Posterior vena cava (tissue), 2 donors: Measurements from ENCODE around the gene DCTD. TPM values are rescaled to one million over a fixed set of nuclear protein-coding genes. Genes with fewer than 3 reads are reported as not detected.

ENCODE experiments used
- DNase-seq: peaks from one replicate; pipeline ENCODE4 v3.0.0-alpha.2; 2020; ENCODE audit warnings: low spot score
- intact Hi-C, 2 donors: fragments of 100-400 bp; cut with DNase I; formaldehyde crosslinking; loops; one replicate each; pipeline versions ENCODE4 v1.14.1 to v1.14.2; 2022 to 2023
- total RNA-seq, 2 donors: library from RNA; stranded (reverse); fragmentation: NEBNext Ultra II Directional; extraction: Animal tissue kit (Norgen Biotek cat#: 25700); gene quantifications; one replicate each; pipeline ENCODE4 v1.2.1, GENCODE V29; 2021
- donor health status: DM: yes; HTN: yes; CAD: no.
- donor health status: DM: yes; HTN: yes; CAD: no.

The DCTD gene
- total RNA-seq, 2 donors from 2014 or later = 62.5 to 68.8 TPM

DNA sequence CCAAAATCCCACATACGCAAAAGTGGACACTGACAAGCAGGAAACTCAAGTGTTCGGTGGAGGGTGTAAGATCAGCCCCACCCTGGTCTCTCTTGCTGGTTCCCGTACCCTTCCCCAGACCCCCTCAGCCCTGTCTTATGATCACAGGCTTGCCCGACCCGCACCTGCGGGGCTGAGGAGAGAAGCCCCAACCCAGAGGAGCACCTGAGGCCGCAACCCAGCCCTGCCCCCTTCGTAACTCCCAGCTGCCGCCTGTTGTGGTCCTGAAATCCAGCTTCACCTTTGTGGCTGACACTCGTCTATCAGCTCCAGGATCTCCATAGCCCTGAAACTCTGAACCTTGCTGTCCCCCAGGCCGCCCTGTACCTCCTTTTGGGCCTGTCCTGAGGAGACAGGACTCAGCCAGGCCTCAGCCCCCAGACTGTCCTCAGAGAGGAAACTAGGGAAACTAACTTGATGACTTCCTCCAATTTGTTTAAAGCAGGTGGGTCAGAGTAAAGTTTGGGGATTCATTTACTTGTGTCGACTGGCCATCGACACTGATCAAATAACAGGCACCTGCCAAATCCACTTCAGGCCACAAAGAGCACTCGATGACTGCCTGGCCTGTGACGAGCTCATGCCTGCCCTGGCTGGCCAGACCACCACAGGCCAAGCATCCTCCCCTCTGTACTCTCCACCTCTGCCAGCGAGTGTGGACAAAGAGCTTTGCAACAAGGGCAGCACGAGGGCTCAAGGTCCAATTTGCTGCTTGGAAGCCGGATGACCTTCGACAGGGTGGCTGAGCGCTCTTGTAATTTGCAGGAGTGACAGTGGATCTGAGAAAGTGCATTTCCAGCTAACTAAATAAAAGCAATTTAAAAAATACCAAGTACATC lies 19.3 kb downstream of the DCTD start:
- intact Hi-C loops = no loop called here
- no peak for DNase-seq

DNA sequence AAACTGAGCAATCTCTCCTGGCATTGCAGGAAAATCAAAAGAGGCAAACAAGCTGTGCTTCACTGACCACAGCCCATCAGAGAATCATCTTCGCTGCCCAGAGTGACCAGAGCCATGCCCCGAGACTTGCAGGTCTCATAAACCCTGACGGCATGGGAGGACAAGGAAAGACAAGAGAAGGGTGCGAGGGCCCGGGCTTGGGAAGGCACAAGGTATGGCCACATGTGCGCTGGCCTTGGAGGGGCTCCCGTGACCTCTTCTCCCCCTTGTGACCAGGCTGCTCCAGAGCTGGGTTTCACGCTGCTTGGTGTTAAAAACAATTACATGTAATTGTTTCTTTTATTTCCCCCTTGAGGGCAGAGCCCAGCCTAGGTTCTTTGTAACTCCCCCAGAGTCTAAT lies 20.8 kb downstream of the DCTD start:
- intact Hi-C loops = no loop called here
- no peak for DNase-seq

DNA sequence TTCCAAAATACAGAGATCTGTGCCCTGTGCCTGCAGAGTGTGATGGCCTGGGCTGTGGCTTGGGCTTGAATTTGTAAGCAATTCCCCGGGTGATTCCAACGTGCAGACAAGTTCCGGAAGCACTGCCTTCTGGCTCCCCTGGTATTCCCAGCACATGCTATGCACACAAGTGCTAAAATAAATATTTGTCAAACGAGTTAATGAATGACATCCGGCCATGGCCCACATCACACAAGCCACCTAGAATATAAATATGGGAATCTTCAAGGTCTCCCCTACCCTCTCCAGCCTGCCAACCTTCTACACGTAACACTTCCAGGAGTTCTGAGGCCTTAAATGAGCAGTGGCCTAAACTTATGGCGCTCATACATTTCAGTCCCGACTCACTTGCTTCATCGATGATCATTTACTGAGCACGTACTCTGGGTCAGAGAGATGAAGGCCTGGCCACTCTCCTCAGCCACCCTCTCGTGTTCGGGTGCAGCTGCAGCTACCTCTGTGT lies 21.3 kb downstream of the DCTD start:
- no peak for DNase-seq
- intact Hi-C loops = no loop called here

DNA sequence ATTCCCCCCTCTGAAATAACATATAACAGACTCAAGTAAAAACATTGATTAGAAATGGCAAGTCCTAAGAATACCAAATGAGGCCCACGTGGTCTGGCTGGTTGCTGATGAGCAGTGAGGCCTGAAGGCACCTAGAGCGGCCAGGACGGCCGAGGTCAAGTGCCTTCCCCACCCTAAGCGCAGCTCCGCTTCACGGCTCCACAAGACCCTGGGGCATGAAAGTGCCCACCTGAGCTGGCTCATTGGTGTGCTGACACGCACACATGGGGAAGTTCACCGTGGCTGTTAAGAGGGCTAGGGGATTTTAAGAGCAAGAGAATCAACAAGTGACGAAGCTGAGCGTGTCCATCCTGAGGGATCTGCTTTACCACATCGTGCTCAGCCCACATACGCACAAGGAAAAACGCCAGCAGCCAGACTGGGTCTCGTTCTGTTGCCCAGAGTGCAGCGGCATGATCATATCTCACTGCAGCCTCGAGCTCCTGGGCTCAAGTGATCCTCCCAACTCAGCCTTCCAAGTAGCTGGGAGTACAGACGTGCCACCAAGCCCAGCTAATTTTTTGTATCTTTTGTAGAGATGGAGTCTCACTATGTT lies 22.4 kb downstream of the DCTD start:
- intact Hi-C loops = no loop called here
- DNase-seq = no peak

DNA sequence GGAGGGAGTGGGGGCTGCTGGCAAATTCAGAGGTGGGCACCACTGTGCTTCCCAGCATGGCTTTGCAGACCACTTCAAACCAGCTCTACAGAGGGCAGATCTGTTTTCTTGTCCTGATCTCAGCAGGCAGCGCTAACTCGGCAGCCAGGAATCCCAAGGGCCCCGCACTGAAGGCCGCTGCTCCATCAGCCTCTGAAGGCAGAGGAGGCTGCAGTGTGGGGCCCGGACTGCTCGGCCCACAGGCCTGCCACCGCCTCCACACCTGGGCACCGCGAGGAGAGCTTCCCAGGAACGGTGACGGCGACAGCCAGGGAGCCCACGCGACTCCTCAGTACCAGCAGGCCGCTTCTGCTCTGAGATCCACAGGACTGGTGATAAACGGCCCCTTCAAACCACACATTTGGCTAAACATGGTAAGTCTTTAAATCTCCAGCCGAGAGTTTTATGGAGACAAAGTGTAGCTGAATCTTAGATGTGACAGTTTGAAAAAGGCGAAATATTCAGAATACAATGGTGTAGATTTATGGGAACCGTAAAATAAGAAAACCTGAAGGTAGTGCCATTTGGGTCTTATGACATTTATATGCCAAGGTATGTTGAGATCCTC lies 23.6 kb downstream of the DCTD start:
- intact Hi-C loops = no loop called here
- DNase-seq = no peak

DNA sequence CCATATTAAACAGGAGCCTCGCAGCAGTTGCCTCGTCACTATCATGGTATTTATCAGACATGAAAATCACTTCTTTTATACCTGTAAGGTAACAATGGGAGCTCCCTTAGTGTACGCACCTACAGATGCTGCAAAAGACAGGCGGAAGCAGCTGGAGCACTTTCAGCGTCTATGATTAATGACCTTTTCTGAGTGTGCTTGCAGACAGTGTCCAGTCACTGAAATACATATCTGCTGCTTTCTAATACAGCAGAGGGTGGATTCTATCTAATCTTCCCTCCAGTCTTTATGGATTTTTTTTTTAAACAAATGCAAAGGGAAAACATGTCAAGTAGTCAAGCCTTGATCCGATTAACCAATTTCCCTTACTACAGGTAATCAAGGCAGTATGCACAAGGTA lies 24.1 kb downstream of the DCTD start:
- DNase-seq = no peak
- intact Hi-C loops = no loop called here

DNA sequence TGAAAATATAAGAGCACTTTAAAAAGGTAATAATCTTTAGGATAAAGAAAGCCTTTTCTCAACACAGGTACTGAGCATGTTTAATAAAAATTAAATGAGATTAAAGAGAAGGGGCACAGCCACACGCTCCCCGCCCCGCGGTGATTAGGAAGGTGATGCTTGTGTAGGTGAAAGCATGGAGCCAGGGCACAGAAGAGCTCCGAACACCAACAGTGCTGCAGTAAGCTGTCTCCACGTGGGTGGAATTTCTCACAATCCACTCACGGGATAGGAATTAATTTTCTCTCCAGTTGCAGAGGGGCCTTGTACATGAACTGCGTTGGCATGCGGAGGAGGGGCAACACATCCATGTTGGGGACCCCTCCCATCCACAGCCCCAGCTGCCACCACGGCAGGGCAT lies 27.0 kb downstream of the DCTD start:
- intact Hi-C loops = no loop called here

DNA sequence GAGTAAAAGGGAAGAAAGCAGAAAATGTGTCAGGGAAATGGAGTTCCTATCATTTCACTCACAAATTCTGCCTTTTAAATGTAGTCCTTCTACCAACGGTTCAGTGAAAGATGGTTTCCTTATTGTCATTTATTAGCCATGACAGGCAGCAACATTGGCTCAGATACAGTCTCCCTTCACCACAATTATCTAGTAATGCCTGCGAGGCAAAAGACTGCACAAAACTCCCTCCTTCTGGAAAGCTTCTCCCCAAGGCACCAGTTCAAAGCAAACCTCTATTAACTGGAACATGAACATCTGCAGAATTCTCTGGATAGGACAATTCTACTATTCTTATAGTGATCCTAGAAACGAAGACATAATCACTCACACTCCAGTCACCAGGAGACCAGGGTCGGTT lies 28.3 kb downstream of the DCTD start:
- intact Hi-C loops = no loop called here
- no peak for DNase-seq

More for the DNA sequence above, 27.0 kb downstream of the DCTD start:
- peak; percentile 41 for DNase-seq

DNA sequence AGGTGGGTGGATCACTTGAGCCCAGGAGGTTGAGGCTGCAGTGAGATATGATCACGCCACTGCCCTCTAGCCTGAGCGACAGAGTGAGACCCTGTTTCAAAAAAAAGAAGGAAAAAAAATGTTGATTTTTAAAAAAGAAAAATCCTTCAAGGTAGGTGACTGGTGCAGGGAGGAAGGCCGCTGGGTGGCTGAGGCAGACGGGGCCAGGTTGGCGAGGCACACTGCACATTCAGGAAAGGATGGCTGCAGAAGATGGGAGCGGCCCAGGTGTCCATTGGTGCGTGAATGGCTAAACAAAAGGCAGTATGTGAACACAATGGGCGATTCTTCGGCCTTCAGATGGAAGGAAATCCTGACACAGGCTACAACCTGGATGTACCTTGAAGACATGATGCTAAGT lies 30.4 kb downstream of the DCTD start:
- no peak for DNase-seq
- intact Hi-C loops = no loop called here

DNA sequence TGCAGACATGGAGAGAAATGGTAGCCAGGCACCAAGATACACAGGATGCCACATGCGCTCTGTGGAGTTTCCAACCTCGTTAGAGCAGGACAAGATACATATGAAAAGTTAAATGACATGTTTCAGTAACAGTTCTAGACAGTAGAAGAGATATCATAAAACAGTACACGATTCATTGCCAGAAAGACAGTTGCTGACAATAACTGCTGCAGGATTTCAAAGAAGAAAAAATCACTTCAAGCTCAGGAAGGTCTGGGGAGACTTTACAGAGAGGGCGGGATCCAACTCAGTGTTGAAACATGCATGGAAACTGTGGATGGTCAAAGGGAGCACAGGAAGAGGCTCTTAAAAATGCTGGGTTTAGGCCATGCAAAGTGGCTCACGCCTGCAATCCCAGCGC lies 31.0 kb downstream of the DCTD start:
- no peak for DNase-seq
- intact Hi-C loops = no loop called here

DNA sequence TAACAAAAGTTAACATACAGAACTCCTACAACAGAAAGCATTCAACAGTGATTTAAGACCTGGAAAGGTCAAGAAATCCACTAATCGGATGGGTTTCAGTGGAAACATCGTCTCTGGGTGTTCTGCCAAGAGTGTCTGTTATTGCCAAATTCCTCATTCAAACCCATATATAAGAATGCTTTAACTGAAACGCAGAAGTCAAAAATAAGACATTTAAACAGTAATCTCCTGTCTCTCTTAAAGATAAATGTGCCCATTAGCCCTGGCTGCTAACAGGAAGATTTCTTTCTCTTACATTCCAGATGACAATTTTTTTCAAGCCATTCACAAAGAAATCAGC lies 31.5 kb downstream of the DCTD start:
- intact Hi-C loops = no loop called here
- no peak for DNase-seq

DNA sequence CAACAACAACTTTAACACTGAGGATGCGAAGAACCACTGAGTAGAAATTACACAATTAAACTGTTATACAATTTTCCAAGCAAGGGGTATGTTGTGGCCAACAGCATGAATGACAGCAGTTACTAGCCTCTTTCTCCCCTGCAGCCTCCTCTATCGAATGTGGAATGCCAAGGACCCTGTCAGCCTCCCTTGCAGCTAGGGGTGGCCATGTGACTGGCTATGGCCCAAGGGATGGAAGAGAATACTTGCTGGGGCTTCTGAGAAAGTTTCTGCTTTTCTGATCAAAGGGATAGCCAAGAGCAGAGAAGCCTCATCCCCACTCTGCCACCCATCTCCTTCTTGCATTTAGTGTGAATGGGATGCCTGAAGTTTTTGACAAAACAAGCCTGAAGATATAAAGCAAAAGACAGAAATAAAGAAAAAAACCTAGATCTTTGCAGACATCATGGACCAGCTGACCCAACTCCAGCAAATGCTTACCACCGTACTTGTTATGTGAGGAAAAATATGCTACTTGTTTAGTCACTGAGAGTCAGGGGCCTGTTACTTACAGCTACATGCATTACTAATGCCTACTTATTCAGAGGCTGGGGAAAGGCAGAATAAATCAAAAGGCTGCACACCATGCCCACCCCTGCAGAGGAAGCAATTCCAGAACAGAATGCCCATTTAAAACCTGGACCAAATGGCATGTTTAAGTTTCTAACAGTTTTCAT lies 32.0 kb downstream of the DCTD start:
- intact Hi-C loops = no loop called here
- DNase-seq = peak; percentile 30

DNA sequence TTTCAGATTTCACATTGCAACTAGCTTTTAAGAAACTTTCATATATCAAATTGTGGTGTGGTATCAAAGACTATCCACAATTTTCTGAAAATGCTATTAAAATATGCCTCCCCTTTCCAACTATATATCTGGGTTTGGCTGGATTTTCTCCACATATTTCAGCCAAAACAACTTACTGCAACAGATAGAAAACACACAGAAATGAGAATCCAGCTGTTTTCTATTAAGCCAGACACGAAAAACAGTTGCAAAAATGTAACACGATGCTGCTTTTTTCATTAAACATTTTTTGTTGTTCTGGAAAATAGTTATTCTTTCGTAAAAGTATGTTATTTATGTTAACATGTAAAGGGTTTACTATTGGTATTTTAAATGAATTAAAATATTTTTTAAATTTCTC lies 33.1 kb downstream of the DCTD start:
- intact Hi-C loops = no loop called here

DNA sequence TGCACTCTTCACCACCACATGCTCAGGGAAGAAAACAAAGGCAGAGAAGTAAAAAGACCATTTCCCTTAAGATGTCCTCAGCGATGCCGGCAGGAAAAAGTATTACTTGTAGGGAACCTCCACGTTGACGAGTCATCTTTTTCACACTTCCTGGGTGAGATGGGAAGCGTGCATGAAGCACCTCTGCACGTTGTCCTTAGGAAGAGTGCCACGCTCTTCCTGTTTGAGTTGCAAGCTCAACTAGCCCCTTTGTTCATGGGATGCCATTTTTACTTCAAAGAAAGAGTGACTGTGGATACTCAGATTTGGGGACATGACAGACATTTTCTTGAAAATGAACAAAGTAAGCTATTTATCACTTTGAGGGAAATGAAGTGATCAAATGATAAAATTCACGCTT lies 33.8 kb downstream of the DCTD start:
- no peak for DNase-seq
- intact Hi-C loops = no loop called here

More for the DNA sequence above, 33.1 kb downstream of the DCTD start:
- DNase-seq = no peak

DNA sequence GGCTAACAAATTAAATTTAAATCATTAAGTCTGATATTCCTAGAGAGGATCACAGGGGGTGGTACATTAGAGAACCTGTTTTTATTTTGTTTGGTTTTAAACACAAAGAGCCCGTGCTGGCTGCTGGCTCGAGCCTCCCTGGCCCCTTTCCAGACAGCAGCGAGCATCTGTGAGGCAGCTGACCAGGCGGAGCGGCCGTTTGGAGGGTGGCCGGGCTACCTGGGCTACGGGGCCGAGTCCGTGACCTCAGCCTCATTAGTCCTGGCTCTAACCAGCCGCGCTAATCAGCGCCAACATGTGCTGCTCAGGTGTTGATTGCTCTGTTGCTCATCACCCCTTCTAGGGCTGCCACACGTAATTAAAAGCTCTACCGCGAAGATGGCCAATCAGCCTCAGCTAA lies 35.3 kb downstream of the DCTD start:
- peak; percentile 66 for DNase-seq
- intact Hi-C loops = no loop called here

DNA sequence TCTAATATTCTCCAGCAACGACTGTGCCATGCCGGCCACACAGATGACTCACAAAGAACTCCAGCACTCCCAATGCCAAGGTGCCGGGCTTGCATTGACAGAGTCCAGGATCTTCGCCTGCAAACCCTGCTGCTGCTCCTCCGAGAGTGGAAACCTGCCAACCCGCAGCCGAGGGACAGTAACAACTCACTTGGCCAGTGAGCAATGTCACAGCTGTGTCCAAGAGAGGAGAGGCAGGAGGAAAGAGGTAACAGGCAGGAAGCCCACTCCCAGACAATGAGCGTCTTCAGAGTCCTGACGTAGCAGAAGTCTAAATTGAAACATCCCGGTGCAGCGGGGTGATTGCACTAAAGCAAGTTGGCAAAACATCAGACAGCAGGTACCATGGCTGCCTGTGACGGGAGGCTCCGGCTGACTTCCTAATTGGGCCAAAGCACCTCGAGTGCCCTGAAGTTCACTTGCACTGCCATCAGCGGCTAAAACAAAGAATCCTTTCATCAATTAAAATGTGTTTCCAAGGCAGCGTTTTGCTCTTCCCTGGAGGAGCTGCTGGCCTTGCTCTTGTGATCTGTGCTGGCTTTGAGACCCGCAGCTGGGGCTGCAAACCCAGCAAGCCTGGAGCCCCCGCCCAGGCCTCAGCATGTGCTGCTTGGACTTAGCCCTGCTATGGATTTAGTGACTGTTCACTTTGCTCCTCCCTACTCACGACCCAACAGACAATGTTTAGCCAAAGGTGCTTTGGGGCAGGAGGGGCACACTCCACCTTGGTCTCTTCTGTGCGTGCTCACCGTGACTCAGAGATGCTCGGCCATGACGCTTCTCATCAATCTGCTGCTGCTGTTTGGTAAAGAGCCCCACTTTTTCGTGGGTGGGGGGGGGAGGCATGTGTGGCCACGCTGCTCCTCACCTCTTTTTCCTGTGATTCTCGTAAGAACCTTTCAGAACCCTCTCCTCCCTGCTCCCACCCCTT lies 36.5 kb downstream of the DCTD start:
- peak; percentile 68 for DNase-seq
- intact Hi-C loops = no loop called here

DNA sequence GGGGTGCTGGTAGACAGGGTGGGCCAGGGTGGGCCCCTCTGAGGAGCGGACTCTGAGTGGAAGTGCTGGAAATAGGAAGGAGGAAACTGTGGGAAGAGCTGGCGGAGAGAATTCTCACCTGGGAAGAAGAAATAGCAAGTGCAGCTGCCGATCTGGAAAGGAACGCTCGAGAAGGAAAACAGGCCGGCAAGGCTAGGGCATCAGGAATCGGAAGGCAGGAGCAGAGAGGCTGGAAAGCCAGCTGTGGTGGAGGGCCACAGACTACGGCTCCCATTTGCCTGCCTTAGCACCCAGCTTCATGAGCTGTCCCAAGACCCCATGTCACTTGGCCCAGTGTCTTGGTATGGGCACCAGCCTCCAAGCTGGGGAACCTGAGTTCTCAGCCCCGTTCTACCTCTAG lies 37.3 kb downstream of the DCTD start:
- intact Hi-C loops = no loop called here
- DNase-seq = peak; percentile 28

DNA sequence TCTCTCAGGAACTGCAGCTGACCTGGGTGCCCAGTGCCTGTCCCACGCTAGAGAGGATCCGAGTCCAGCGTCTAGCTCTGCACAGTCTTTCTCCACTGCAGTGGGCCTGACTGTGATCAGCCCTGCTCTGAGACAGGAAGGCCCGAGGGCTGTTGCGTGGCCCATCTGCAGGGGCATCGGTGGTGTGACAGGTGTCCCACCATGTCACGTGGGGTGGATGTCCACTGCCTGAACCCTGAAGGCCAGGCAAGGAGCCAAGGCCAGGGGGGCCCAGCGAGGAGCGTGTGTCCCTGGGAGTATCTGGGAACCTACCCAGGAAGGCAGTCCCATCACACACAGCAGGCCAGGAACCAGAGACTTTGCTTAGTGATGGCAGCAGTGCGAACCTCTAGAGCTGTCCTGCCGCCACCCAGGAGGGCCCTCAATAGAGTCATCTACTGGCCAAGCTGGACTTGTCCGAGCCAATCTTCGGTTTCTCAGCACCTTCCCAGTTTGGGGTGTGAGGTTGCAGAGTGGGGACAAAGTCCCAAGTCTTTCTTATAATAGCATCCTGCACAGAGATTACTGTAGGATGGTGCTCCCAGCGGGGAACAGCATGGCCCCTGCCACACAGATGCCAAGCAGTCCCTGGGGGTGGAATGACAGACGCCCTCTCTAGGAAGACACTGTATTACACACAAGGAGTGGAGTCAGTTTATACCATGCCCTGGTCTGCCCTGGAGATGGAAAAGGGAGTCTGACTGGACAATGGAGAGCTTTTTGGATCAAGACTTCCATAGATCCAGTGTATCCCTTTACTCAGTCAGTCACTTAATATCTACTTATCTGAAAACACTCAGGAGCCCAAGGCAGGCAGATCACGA lies 38.3 kb downstream of the DCTD start:
- intact Hi-C loops = no loop called here
- peak; percentile 68 for DNase-seq
